Prostate gland (tissue), 2 donors: ENCODE results near the gene TUBB1.

ENCODE experiments used
- POLR2A ChIP-seq: fragments of 450-650 bp; IDR thresholded peaks from one replicate; pipeline ENCODE4 v1.6.1; 2016; ENCODE audit warnings: antibody characterized with exemption, mild to moderate bottlenecking
- POLR2AphosphoS5 ChIP-seq: sonication (generic); formaldehyde crosslinking; IDR thresholded peaks from one replicate; pipeline ENCODE4 v1.6.1; 2017; ENCODE audit warnings: antibody characterized with exemption
- TF ChIP-seq, protein P1 (sequence below), 4 experiments: fragments of 200-600 bp in 2 of 4; fragments of 450-650 bp in 2 of 4; sonication (generic) in 2 of 4; IDR thresholded peaks; 1 replicate in 3 of 4; 2 replicates in 1 of 4; pipeline ENCODE4 v1.5.1; 2016 to 2019; ENCODE audit warnings: antibody characterized with exemption in 4 of 4, mild to moderate bottlenecking in 2 of 4, moderate library complexity in 2 of 4

GRCh38 chr20:59062081-59062480 lies 42.9 kb downstream of the TUBB1 start:
- TF ChIP-seq, protein P1, sequence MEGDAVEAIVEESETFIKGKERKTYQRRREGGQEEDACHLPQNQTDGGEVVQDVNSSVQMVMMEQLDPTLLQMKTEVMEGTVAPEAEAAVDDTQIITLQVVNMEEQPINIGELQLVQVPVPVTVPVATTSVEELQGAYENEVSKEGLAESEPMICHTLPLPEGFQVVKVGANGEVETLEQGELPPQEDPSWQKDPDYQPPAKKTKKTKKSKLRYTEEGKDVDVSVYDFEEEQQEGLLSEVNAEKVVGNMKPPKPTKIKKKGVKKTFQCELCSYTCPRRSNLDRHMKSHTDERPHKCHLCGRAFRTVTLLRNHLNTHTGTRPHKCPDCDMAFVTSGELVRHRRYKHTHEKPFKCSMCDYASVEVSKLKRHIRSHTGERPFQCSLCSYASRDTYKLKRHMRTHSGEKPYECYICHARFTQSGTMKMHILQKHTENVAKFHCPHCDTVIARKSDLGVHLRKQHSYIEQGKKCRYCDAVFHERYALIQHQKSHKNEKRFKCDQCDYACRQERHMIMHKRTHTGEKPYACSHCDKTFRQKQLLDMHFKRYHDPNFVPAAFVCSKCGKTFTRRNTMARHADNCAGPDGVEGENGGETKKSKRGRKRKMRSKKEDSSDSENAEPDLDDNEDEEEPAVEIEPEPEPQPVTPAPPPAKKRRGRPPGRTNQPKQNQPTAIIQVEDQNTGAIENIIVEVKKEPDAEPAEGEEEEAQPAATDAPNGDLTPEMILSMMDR (IDR thresholded peaks at IDR 0.05): no peak
- TF ChIP-seq POLR2AphosphoS5 (no peak), POLR2A (no peak)
